ENCODE data around the gene SOCS7. TPM values are rescaled to one million over a fixed set of nuclear protein-coding genes. Genes with fewer than 3 reads are reported as not detected.

SOCS7 gene
- total RNA-seq, 1 donor from 2014 or later: 13.2 TPM

DNA sequence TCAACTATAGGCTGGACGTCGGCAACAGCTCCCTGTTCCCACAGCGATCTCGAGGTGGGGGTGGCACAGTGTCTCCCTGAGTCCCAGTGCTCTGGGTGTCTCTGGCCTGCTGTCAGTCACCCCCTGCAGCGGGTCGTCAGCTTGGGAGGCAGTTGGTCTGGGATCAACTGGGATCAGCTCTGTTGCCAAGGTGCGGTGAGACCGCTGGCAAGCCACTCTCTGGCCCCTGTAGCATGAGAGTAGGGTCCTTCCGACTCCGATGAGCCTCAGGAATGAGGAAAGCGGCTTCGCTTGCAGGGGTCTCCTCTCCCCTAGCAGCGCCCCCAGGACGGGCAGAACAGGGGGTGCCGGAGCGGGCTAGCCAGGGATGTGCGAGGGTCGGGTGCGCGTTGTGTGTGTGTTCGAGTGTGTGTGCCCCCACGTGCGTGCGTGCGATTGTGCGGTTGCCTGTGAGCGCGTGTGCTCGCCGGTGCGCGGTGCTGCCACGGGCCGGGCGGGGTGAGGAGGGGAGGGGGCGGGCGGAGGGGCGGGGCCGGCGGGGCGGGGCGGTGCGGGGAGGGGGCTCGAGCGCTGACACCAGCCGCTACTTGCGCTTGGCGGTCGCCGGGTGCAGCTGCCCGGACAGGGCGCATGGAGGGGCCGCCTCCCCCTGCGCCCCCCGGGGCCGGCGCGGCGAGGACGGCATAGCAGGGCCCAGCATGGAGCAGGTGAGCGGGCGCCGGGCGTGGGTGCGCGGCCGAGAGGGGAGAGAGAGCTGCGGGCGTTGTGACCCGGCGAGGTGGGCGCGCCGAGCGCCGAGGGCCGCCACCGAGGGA is 67.3 kb downstream of the SOCS7 start:
- DNase-seq (ENCODE audit: extremely low read depth, low read depth, low spot score): no peak

DNA sequence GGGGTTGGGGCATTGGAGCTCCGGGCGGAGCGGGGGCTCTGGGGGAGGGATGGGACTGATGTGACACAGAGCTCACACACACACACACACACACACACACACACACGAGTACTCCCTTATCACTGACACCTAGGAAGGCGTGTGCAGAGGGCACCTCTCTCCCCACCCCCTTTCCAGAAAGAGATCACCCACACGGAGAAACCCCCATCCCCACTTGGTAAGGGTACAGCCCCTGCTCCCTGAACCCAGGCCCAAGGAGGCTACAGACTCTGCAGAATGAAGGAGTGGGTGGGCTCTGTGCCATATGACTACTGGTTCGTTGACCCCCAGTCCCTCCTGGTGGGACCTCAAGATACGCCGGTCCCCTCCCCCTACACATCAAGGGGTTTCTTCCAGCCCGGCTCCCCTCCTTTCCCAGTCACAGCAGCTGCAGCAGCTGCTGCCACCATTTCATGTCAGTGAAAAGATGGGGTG is 67.9 kb downstream of the SOCS7 start:
- DNase-seq (ENCODE audit: extremely low read depth, low read depth, low spot score): no peak

- DNase-seq (ENCODE audit: extremely low read depth, low read depth, low spot score): no peak
Measured at GRCh38 chr17:38420518-38420917, 68.9 kb downstream of the SOCS7 start.

GRCh38 chr17:38421171-38421841 is 69.7 kb downstream of the SOCS7 start:
- DNase-seq (ENCODE audit: extremely low read depth, low read depth, low spot score): no peak

- DNase-seq (ENCODE audit: extremely low read depth, low read depth, low spot score): no peak
Measured at GRCh38 chr17:38421871-38422827, 70.5 kb downstream of the SOCS7 start.

GRCh38 chr17:38424297-38424972 is 72.8 kb downstream of the SOCS7 start:
- no peak for DNase-seq (ENCODE audit: extremely low read depth, low read depth, low spot score)

- no peak for DNase-seq (ENCODE audit: extremely low read depth, low read depth, low spot score)
Measured at GRCh38 chr17:38425031-38425430, 73.4 kb downstream of the SOCS7 start.

DNA sequence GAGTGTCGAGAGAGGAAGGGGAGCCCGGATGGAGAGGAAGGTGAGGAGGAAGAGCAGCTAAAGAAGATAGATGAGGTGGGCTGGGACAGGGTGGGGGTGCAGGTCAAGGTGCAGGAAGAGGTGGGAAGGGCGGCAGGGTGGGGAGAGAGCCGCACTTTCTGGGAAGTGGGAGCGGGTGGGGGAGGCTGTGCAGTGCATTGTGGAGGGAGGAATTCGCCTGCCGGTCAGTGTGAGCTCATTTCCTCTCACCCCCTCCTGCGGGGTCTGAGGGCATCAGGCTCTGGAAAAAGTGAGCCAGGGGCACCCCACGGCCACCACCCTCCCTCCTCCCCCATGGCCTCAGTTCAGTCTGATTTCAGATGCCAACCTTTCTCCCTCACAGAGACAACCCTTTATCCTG is 74.1 kb downstream of the SOCS7 start:
- no peak for DNase-seq (ENCODE audit: extremely low read depth, low read depth, low spot score)

DNA sequence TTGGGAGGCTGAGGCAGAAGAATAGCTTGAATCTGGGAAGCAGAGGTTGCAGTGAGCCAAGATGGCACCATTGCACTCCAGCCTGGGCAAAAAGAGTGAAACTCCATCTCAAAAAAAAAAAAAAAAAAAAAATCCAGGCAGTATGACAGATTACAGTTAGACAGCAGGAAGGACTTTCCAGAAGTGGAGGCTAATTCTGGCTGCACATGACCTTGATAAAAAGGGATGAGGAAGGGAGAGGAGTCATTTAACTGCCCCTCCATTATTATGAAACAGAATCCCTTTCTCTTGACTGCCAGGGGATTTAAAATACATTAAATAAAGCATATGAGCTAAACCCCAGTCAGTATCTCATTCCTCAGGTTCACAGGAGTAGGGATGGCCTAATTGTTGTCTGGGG is 74.8 kb downstream of the SOCS7 start:
- DNase-seq (ENCODE audit: extremely low read depth, low read depth, low spot score): no peak

DNA sequence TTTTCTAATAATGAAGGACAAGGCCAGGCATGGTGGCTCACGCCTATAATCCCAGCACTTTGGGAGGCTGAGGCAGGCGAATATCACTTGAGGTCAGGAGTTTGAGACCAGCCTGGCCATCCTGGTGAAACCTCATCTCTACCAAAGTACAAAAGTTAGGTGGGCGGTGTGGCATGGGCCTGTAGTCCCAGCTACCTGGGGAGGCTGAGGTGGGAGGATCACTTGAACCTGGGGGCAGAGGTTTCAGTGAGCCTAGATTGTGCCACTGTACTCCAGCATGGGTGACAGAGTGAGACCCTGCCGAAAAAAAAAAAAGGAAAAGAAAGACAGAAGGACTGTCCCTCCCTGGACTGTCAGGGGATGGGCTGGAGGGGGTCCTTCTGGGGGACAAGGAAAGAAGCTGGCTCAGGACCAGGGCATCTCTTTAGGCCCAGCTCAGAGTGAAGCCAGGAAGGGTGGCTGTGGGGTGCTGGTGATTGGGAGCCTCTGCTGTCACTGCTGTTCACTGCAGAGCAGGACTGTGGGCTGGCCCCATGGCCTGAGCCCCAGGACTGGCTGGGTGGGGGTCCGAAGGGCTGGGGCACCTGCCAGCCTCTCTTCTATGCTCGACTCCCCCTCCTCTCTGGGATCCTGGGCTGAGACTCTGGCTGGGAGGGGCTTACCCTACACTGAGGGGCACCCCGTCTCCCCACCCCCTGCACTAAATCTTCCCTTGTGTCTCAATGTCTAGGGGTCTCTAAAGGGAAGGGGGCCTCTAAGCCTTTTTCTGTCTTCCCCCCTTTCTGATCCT is 75.7 kb downstream of the SOCS7 start:
- no peak for DNase-seq (ENCODE audit: extremely low read depth, low read depth, low spot score)

- DNase-seq (ENCODE audit: extremely low read depth, low read depth, low spot score): no peak
Measured at GRCh38 chr17:38428112-38428642, 76.5 kb downstream of the SOCS7 start, which contains the start of gene ARHGAP23. ARHGAP23 (plus strand) TSS chr17:38428464; CDS start chr17:38428486, 22 bp downstream.

- DNase-seq (ENCODE audit: extremely low read depth, low read depth, low spot score): no peak
Measured at GRCh38 chr17:38428643-38429371, 77.2 kb downstream of the SOCS7 start.

- no peak for DNase-seq (ENCODE audit: extremely low read depth, low read depth, low spot score)
Measured at GRCh38 chr17:38429476-38430100, 77.9 kb downstream of the SOCS7 start.

GRCh38 chr17:38430316-38430715 is 78.7 kb downstream of the SOCS7 start:
- DNase-seq (ENCODE audit: extremely low read depth, low read depth, low spot score): no peak

DNA sequence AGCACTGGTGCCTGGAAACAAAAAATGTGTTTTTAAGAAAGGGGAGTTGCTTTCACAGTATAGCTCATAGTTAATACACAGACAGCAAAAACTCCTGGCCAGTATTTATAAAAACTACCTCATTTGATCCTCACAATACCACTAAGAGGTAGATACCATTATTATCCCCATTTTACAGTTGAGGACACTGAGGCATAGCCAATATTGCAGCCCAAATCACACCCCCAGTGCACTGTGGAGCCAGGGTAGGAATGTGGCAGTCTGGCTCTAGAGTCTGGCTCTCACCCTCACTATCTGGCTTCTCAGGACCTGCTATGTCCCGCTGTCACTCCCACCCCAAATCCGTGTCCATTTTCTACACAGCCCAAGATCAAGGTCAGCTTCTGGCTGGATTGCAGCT is 79.2 kb downstream of the SOCS7 start:
- no peak for DNase-seq (ENCODE audit: extremely low read depth, low read depth, low spot score)

- DNase-seq (ENCODE audit: extremely low read depth, low read depth, low spot score): no peak
Measured at GRCh38 chr17:38431346-38432145, 79.9 kb downstream of the SOCS7 start.

GRCh38 chr17:38434178-38434665 is 82.6 kb downstream of the SOCS7 start:
- no peak for DNase-seq (ENCODE audit: extremely low read depth, low read depth, low spot score)

All from glomerular endothelial cell (primary cell).